NCI-H82 treated with DMSO at 0.1 percent for 48 hours (cell line): ENCODE results near the gene HSPB6.

Experiments used
- DNase-seq: peaks from one replicate; lab custom pipeline; 2025; ENCODE audit not compliant: unreplicated experiment; lab: John Stamatoyannopoulos, UW

Gene HSPB6

GRCh38 chr19:35746531-35746930 is 10.3 kb downstream of the HSPB6 start:
- no peak for DNase-seq

- no peak for DNase-seq
Observed at GRCh38 chr19:35746087-35746462, 10.8 kb downstream of the HSPB6 start.

GRCh38 chr19:35745328-35746086 is 11.3 kb downstream of the HSPB6 start, which contains the start of the genes PSENEN and U2AF1L4:
Gene PSENEN, plus strand, starts transcription at chr19:35745651. Its CDS starts 280 bp downstream, at chr19:35745931.
Gene U2AF1L4, minus strand, starts transcription at chr19:35745418. Its CDS starts 27 bp downstream, at chr19:35745391.
- peak; percentile 95 for DNase-seq

GRCh38 chr19:35744430-35745327 is 12.2 kb downstream of the HSPB6 start:
- peak; percentile 91 for DNase-seq

- DNase-seq: no peak
Observed at GRCh38 chr19:35743640-35744429, 13.0 kb downstream of the HSPB6 start.

GRCh38 chr19:35742121-35742724 is 14.6 kb downstream of the HSPB6 start, which contains the start of gene IGFLR1:
Gene IGFLR1, minus strand, starts transcription at chr19:35742452. Its CDS starts 1,272 bp downstream, at chr19:35741180.
- no peak for DNase-seq

GRCh38 chr19:35741203-35741515 is 15.7 kb downstream of the HSPB6 start:
- DNase-seq: peak; percentile 29

GRCh38 chr19:35740423-35741202 is 16.2 kb downstream of the HSPB6 start:
- peak; percentile 98 for DNase-seq

- no peak for DNase-seq
Observed at GRCh38 chr19:35740108-35740422, 16.8 kb downstream of the HSPB6 start.

GRCh38 chr19:35739275-35740107 is 17.3 kb downstream of the HSPB6 start:
- no peak for DNase-seq

GRCh38 chr19:35738887-35739229 is 18.0 kb downstream of the HSPB6 start:
- no peak for DNase-seq

GRCh38 chr19:35738021-35738886 is 18.6 kb downstream of the HSPB6 start:
- no peak for DNase-seq

GRCh38 chr19:35736913-35737886 is 19.6 kb downstream of the HSPB6 start:
- DNase-seq: no peak

- no peak for DNase-seq
Observed at GRCh38 chr19:35734889-35735288, 21.9 kb downstream of the HSPB6 start.

GRCh38 chr19:35734273-35734672 is 22.6 kb downstream of the HSPB6 start:
- DNase-seq: no peak

GRCh38 chr19:35733180-35734125 is 23.4 kb downstream of the HSPB6 start:
- DNase-seq: no peak
